Endothelial cell of umbilical vein (primary cell): ENCODE results near the gene LRP1B.

Experiments used
- CTCF ChIP-seq, 2 donors: IDR thresholded peaks; 1 replicate in 1 of 2; 2 replicates in 1 of 2; pipeline ENCODE4 v1.5.1; 2011; ENCODE audit warnings: low read length in 2 of 2, mild to moderate bottlenecking in 2 of 2, moderate library complexity in 2 of 2, control low read depth in 1 of 2, inconsistent platforms in 1 of 2, low read depth in 1 of 2; ENCODE audit not compliant: insufficient read depth in 1 of 2; ENCODE audit errors: extremely low read depth in 1 of 2
- EZH2 ChIP-seq: IDR thresholded peaks from 2 replicates; pipeline ENCODE4 v1.6.1; 2012; ENCODE audit warnings: borderline replicate concordance, low read depth, mild to moderate bottlenecking, moderate library complexity, low read length, inconsistent platforms; ENCODE audit not compliant: severe bottlenecking
- GATA2 ChIP-seq: IDR thresholded peaks from 2 replicates; pipeline ENCODE4 v1.7.0; 2011; ENCODE audit warnings: low read depth, mild to moderate bottlenecking, moderate library complexity, mixed read lengths, low read length; ENCODE audit not compliant: insufficient read length, insufficient read depth
- MAX ChIP-seq: IDR thresholded peaks from 2 replicates; pipeline ENCODE4 v1.6.1; 2011; ENCODE audit not compliant: insufficient read depth, insufficient read length
- MYC ChIP-seq: IDR thresholded peaks from one replicate; pipeline ENCODE4 v1.6.1; 2011; ENCODE audit warnings: mild to moderate bottlenecking, low read depth, low read length
- POLR2A ChIP-seq: IDR thresholded peaks from 2 replicates; pipeline ENCODE4 v1.6.1; 2012; ENCODE audit warnings: low read depth, mild to moderate bottlenecking, control low read depth, low read length
- POLR2AphosphoS5 ChIP-seq: IDR thresholded peaks from 2 replicates; pipeline ENCODE4 v1.6.1; 2012; ENCODE audit warnings: low read depth, mild to moderate bottlenecking, control low read depth, low read length, moderate library complexity; ENCODE audit not compliant: insufficient read depth

- no peak for TF ChIP-seq CTCF (IDR thresholded peaks at IDR 0.05; ENCODE audit: extremely low read depth in 1 of 2, insufficient read depth in 1 of 2, low read depth in 1 of 2, low read length in 2 of 2)
- no peak for TF ChIP-seq POLR2AphosphoS5
- TF ChIP-seq POLR2A: no peak
- no peak for TF ChIP-seq EZH2
- TF ChIP-seq MAX: no peak
- no peak for TF ChIP-seq GATA2
- TF ChIP-seq MYC: no peak
These were observed 1025.1 kb downstream of the LRP1B start for GRCh38 chr2:141105763-141106162.
